GM19023 (cell line): ENCODE data around the gene RSL1D1.
A peak's percentile ranks its signal among the peaks of the same experiment; 100 is the strongest.
"Not testable (repeated sequence)": the region's sequence is repeated elsewhere in the genome, so short reads cannot be mapped to it uniquely, and the experiment has no call there.

Experiments
- ATAC-seq: cut with Tn5 transposase; IDR thresholded peaks from one replicate; pipeline ENCODE4 v1.9.1; 2021; ENCODE audit warnings: mild to moderate bottlenecking, moderate library complexity; ENCODE audit not compliant: unreplicated experiment

The RSL1D1 gene

DNA sequence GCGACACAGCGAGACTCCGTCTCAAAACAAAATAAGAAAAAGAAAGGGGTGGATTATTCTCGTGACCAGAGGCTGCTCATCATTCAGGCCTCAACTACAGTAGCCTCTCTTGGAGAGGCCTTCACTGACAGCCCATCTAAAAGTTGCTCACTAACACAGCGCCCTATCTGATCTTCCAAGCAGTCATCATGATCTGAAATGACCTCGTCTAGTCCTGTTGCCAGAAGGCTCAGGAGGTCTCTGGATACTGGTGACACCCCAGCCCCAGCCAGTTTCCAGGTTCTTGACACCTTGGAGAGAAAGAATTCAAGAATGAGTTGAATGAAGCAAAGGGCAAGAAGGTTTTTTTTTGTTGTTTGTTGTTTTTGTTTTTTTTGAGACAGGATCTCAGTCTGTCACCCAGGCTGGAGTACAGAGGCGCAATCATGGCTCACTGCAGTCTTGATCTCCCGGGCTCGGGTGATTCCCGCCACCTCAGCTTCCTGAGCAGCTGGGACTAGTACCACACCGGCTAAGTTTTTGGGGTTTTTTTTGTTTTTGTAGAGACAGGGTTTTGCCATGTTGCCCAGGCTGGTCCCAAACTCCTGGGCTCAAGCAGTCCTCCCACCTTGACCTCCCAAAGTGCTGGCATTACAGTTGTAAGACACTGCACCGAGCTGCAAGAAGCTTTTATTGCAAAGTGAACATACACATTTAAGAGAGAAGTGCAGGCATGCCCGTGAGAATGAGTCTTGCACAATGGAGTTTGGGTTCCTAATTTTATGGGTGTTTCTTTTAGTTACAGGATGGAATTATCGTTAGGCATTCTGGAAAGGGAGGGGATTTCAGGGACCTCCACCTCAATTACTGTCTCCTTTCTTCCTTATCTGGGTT, 51.6 kb downstream of the RSL1D1 start:
- ATAC-seq: no peak

DNA sequence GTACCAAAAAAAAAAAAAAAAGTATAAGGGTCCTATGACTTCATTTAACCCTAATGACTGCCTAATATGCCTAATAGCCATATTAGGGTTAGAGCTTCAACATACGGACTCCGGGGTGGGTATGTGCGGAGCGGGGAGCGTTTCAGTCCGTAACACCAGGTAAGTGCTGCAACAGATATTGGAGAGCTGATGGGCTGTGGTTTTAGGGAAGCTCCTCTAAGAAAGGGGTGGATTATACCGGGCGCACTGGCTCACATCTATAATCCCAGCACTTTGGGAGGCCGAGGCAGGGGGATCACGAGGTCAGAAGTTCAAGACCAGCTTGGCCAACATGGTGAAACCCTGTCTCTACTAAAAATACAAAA, 52.3 kb downstream of the RSL1D1 start:
- ATAC-seq: no peak

DNA sequence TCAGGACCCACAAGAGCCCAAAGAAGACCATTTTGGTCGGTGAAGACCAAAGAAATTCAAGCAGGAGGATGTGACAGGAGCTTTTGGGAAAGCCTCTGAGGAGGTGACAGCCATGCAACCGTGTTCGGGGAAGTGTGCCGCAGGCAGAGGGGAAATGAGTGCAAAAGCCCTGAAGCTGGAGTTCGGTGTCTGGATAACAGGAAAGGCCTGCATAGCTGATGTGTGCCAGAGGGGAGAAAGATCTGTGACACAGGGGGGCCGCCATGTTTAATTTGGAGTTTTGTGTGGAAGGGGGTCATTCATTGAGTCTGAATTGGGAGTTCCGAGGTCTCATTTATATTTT, 53.4 kb downstream of the RSL1D1 start:
- ATAC-seq: no peak

DNA sequence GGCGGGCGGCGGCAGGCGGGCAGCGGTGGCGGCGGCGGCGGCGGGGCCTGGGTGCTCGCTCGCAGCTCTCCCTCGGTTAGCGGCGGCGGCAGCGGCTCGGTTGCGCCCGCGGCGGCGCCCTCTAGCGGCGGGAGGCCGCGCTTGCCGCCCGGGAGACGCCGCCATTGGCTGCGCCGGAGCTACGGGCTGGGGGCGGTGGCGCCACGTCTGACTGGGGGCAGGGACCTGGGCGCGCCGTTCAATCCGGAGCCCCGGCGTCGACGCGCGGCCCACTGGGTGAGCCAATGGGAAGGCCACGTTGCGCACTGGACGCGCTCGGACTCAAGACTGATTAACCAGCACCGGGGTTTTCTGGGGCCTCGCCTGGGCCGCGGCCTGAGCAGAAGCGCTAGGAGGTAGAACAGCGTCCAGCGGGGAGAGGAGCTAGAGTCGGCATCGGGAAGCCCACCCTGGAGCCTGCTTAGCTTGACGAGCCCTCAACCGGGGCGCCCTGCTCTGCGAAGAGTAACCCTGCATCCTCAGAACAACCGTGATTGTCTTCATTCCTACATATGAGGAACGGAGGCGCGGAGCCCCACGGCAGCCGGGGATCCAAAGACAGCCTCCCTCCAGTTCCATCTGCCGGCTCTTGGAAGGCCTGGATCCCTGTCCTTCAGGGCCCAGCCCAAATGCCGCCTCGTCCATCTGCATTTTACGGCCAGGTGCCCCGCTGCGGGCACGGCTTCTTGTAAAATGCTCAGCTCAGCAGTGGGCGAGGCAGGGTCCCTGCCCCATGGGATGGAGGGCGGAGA, 54.0 kb downstream of the RSL1D1 start, which contains the start of gene ZC3H7A:
Gene ZC3H7A (minus strand): TSS at position 93 of the 791 bp plus-strand sequence. CDS start 14,904 bp downstream, outside the sequence.
- peak; percentile 85 for ATAC-seq

DNA sequence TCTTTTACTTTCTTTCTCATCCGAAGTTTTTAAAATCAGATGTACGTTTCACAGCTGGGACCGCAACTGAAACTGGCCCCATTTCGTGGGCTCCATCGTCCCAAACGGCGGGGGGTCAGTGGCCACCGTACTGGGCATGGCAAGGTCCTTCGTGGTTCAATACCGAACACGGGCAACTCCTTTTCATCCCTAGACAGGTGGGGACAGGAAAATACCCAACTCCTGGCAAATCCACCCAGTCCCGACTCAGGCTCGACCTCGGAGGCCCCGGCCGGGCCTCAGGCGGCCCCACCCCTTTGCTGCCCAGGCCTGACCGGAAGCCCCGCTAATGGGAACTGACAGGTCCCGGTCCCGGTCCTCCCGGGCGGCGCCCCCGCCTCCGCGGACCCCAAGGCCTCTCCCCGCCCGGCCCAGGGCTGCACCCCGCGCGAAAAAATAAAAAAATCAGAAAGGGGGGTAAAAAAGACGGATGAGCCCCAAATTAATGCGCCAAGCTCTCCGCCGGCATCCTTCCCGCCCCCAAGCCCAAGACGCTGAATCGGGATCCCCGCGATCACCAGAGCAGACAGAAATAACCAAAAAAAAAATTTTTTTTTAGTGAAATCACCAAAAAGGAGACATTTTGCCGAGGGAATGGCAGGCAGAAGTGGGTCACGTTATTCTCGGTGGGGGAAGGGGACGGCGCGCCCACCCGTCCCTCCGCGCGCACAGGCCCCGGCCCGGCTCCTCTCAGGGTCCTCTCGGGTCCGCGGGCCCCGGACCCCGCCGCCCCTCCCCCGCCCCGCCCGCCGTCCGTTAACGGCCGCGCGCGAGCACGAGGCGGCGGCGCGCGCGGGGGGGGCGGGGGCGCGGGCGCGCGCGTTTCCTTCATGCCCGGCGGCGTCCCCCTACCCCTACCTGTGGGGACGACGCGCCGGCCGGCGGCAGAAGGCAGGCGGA, 54.8 kb downstream of the RSL1D1 start:
- peak; percentile 12 for ATAC-seq

DNA sequence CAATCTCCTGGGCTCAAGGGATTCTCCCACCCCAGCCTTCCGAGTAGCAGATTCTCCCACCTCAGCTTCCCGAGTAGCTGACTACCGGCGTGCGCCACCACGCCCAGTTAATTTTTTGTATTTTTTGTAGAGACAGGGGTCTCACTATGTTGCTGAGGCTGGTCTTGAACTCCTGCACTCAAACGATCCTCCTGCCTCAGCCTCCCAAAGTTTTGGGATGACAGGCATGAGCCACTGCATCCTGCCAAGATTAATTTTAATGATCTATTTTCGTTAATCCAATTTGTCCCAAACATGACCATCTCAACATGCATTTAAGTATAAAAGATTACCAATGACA, 55.5 kb downstream of the RSL1D1 start:
- ATAC-seq: no peak

DNA sequence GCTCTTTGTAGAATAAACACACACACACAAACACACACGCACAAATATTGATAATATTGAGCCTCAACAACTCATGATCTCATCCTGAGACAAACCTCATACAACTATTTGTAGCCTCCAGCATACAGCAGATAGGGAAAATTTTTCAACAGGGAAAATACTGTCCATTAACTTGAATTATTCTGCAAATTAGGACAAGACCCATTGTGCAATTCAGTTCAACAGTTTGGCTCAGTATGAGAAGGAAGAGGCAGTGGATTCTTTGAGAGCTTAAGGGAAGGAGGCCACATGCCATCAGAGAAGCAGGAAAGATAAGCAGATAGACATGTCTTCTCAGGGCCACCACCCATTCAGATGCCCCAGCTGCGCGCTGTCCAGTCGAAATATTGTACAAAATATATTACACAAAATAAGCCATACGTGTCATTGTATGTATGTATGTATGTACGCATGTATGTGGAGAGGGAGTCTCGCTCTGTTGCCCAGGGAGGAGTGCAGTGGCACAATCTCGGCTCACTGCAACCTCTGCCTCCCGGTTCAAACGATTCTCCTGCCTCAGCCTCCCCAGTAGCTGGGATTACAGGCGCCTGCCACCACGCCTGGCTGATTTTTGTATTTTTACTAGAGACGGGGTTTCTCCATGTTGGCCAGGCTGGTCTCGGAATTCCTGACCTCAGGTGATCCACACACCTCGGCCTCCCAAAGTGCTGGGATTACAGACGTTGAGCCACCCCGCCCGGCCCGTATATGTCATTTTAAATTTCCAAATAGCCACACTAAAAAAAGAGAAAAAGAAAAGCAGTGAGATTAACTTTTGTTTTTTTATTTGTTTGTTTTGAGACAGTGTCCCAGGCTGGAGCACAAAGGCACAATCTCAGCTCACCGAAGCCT, 56.1 kb downstream of the RSL1D1 start:
- no peak for ATAC-seq

DNA sequence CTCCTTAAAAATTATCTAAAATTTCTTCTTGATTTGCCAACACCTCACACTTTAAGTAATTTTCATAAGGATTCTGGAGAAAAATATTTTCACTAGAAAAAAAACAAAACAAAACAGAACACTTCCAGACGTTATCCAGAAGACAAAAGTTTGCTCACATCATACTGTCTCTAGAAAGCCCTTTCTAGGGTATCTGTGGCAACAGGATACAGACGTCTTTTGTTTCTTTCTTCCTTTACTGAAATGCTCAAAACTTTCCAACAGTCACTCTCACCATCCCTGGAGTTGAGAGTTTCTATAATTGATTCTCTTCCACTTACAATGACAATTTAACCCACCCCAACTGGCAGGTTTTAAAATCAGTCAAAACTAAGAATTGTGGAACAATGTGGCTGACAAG, 56.9 kb downstream of the RSL1D1 start:
- no peak for ATAC-seq

DNA sequence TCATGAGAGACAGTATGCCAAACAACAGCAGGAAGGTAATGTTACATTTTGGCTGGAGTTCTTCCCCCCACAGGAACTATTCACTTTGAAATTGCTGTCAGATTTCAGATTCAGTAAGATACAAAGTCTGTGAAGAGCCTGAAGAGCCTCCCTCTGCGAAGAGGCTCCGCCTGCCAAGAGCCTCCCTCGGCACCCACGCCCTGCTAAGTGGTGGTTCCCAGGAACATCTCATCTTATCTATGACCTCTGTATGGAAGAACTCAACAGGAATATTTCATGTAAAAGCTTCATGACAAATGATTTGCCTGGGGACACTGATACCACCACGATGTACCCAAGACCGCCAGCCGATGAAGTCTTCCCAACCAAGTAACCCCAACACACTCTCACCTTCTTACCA, 57.5 kb downstream of the RSL1D1 start:
- ATAC-seq: no peak

DNA sequence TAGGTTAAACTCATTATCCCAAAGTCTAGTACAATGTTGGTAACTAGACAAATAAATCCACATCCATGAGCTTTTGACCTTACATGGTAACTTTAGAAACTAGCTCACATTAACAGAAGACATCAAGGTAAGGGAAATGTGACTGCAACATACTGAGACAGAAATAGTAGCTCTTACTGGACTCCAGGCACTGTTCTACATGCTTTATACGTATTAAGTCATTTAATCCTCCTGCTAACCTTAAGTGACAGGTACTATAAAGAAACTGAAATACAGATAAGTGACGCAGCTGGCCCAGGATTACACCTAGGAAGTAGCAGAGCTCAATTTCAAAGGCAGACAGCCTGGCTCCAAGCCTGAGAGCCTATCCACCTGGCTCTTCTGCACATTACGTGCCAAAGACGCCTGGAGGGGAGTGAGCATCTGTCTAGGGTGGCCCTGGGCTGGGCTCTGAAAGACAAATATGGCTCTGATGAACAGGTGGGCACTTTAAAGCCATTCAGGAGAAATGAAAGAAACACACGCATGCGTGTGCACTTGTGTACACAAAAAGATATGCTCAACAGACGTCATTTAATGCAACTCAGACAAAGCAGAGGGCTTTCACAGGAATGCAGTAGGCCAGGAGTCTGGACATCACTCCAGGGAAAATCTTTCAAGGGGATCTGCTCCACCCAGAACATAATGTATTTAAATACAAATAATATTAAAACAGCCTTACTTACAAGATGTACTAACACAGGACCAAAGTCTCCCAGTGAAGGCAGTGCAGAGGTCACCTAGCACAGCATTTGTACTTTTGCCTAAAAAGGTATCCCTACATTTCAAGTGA, 58.7 kb downstream of the RSL1D1 start:
- ATAC-seq: no peak

DNA sequence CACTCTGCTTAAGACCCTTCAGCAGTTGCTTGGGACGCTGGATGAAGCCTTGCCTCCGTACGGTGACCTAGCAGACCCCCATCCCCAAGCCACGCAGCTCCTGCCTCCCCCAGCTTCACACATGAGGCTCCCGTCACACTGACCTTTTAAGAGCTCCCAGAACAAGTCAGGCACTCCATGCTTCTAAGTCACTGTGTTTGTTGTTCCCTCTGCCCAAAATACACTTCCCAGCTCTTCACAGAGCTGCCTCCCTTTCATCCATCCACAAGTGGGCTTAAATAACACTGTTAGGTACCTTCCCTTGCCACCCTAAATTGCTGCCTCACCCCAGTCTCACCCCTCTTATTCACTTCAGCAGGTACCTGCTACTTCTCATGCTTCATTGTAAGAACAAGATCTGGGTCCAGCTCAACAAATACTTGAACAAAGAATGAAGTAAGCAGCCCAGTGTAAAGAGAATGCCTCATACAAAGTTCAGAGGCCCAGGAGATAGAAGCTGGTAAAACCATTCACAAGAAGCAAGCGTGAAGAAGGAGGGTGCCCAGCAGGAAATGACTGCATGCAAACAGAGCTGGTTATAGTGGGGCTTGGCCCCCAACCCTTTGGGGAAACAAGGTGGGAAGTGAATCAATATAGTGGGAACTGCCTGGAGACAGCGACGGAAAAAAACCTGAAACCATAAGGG, 60.1 kb downstream of the RSL1D1 start:
- no peak for ATAC-seq

DNA sequence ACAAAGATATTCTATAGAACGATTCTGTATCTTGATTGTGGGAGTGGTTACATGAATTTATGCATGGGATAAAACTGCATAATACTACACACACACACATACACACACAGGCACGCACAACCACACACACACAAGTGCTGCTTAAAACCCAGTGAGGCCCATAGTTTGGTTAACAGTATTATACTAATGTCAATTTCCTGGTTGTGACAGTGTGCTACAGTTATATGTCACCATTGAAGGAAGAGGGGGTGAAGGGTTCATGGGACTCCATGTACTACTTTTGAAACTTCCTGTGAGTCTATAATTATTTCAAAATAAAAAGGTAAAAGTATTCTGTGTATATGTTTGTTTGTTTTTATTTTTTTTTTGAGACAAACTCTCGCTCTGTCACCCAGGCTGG, 62.4 kb downstream of the RSL1D1 start:
- ATAC-seq: no peak

DNA sequence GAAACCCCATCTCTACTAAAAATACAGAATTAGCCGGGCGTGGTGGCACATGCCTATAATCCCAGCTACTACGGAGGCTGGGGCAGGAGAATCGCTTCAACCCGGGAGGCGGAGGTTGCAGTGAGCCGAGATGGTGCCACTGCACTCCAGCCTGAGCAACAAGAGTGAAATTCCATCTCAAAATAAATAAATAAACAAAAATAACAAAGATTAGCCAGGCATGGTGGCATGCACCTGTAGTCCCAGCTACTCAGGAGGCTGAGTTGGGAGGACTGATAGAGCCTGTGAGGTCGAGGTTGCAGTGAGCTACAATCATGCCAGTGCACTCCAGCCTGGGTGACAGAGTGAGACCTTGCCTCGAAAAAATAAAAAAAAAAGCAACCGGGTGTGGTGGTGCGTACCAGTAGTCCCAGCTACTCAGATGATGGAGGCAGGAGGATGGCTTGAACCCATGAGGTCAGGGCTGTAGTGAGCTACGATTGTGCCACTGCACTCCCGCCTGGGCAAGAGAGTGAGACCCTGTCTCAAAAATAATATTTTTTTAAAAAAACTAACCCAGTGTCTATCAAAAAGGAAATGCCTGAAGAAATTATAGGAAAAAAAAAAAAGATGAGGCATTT, 66.3 kb downstream of the RSL1D1 start:
- not testable (repeated sequence) for ATAC-seq

DNA sequence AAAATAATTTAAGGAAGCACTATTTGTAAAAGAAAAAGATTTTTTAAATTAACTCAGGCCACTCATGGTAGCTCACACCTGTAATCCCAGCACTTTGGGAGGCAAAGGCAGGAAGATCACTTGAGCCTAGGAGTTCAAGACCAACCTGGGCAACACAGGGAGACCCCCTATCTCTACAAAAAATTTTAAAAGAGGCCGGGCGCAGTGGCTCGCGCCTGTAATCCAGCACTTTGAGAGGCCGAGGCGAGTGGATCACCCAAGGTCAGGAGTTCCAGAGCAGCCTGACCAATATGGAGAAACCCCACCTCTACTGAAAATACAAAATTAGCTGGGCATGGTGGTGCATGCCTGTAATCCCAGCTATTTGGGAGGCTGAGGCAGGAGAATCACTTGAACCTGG, 67.0 kb downstream of the RSL1D1 start:
- ATAC-seq: not testable (repeated sequence)

DNA sequence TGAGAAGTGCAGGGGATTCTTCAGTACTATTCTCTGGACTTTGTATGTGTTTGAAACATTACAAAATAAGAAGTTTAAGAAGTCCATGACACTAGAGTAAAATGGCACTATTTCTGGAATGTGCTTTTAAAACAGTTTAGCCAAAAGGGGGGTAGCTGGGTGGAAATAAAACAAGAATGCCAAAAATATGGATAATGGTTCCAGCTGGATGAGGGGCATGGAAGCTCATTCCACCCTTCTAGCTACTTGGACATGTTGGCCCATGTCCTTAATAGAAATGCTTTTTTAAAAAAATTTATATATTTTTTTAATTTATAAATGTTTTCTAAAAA, 67.3 kb downstream of the RSL1D1 start:
- ATAC-seq: no peak
